ENCODE data around the gene SETD6. TPM values are rescaled to one million over a fixed set of nuclear protein-coding genes. Genes with fewer than 3 reads are reported as not detected.

SETD6 gene
- polyA plus RNA-seq, 1 of the 3 experiments (the other 2 are of a cell fraction) = 17.2 TPM

DNA sequence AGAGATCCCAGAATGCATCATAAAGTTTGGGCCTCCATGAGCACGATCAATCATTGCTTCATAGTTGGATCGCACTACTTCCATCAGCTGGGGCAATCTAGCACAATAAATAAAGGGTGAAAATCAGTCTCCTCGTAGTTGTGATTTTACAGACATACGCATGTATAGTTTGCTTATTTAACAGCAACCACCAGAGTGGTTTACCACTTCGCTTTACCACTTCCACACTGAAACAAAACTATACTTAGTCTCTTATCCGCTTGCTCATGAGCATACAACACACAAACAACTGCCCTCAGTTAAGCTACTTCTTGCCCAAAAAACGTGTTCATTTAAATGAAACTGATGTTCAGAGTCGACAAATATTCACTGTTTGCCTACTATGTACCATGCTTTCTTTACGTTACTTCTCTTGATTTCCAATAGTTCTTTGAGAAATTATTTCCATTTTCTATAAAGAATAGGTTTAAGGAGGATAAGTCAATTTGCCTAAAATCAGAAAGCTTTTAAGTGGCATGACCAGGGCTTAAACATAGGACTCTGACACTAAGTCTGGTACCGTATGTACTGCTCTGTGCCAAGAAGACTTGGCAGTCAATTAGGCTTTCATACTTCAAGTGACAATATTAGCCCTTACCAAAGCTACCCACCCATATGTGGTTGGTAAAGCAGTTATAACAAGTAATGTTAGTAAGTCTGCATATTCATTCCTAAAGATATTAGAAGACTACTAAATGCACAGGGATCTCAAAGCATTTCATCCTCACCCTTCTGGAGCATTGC, 22.0 kb downstream of the SETD6 start:
- no peaks in the 10 kb centered on the region for H3K27me3 ChIP-seq (ENCODE audit: insufficient read depth)
- H3K36me3 ChIP-seq (replicated peaks in 1 of 2; ENCODE audit: control insufficient read depth in 1 of 2, insufficient read depth in 2 of 2, low read length in 1 of 2) = peaks cover 90 to 91% of the 10 kb centered on the region in 2 experiments
- H3K4me2 ChIP-seq = no peak overlapping the region
- H4K20me1 ChIP-seq (ENCODE audit: insufficient read depth) = no peaks in the 10 kb centered on the region
- H3K4me1 ChIP-seq (ENCODE audit: control insufficient read depth in 1 of 2, insufficient read depth in 2 of 2, low read depth in 1 of 2, low read length in 1 of 2) = no peaks in the 10 kb centered on the region
- no peak overlapping the region for H2AFZ ChIP-seq (ENCODE audit: low read depth)
- no peak overlapping the region for H3K4me3 ChIP-seq (ENCODE audit: low read depth in 2 of 2, low read length in 1 of 2)
- no peak overlapping the region for H3K9ac ChIP-seq
- TF ChIP-seq MEF2A (IDR thresholded peaks at IDR 0.05; ENCODE audit: borderline replicate concordance, low read depth) (no peak), IRF3 (IDR thresholded peaks at IDR 0.05; ENCODE audit: low read depth, low read length) (no peak), FOXM1 (IDR thresholded peaks at IDR 0.05; ENCODE audit: low read depth) (no peak), RCOR1 (IDR thresholded peaks at IDR 0.05; ENCODE audit: low read length) (no peak), ELF1 (IDR thresholded peaks at IDR 0.05) (no peak), RAD21 (IDR thresholded peaks at IDR 0.05; ENCODE audit: low read length) (no peak)
- CTCF ChIA-PET = interaction anchor here (1.3 to 1.7 kb wide), 2 partner anchors 25 to 124 kb away, joined by 3 to 5 read pairs; no protein-coding TSS in a partner anchor
- no peak overlapping the region for H3K27ac ChIP-seq (ENCODE audit: low read depth in 2 of 2, low read length in 1 of 2)
- no peaks in the 10 kb centered on the region for H3K9me3 ChIP-seq
- POLR2A ChIA-PET = no interaction called here
- no peak for DNase-seq
- WGBS (ENCODE audit: low lambda C conversion rate) = 89% methylated on average over 10 of the region's 10 CpGs
- no peaks in the 10 kb centered on the region for H3F3A ChIP-seq (replicated peaks; ENCODE audit: insufficient read depth)
- H3K9me2 ChIP-seq = no peaks in the 10 kb centered on the region
- H3K79me2 ChIP-seq (ENCODE audit: insufficient read depth) = peaks cover 6% of the 10 kb centered on the region; the same call in 1 of the 2 replicates

GRCh38 chr16:58541711-58542110, 26.4 kb downstream of the SETD6 start:
- Histone ChIP-seq H3K4me3 (ENCODE audit: low read depth in 2 of 2, low read length in 1 of 2) (no peak overlapping the region), H3K27ac (ENCODE audit: low read depth in 2 of 2, low read length in 1 of 2) (no peak overlapping the region), H3K9me3 (no peaks in the 10 kb centered on the region), H3K36me3 (replicated peaks in 1 of 2; ENCODE audit: control insufficient read depth in 1 of 2, insufficient read depth in 2 of 2, low read length in 1 of 2) (peaks cover 92 to 96% of the 10 kb centered on the region in 2 experiments), H3F3A (replicated peaks; ENCODE audit: insufficient read depth) (peaks cover 4% of the 10 kb centered on the region), H3K27me3 (ENCODE audit: insufficient read depth) (no peaks in the 10 kb centered on the region), H4K20me1 (ENCODE audit: insufficient read depth) (no peaks in the 10 kb centered on the region; the same call in 1 of the 2 replicates), H2AFZ (ENCODE audit: low read depth) (no peak overlapping the region), H3K9ac (no peak overlapping the region), H3K79me2 (ENCODE audit: insufficient read depth) (peaks cover 6% of the 10 kb centered on the region; the same call in 1 of the 2 replicates), H3K4me2 (no peak overlapping the region), H3K4me1 (ENCODE audit: control insufficient read depth in 1 of 2, insufficient read depth in 2 of 2, low read depth in 1 of 2, low read length in 1 of 2) (no peaks in the 10 kb centered on the region), H3K9me2 (no peaks in the 10 kb centered on the region)
- POLR2A ChIA-PET = interaction anchor here (0.8 kb wide), 1 partner anchor 17 kb away, joined by 3 read pairs; no protein-coding TSS in a partner anchor
- WGBS (ENCODE audit: low lambda C conversion rate) = 100% methylated on average over 2 of the region's 2 CpGs
- DNase-seq = no peak
- CTCF ChIA-PET = interaction anchor here (0.6 to 2.8 kb wide), 5 partner anchors 10 to 46 kb away, joined by 3 to 9 read pairs (median 4); no protein-coding TSS in a partner anchor
- no peak for TF ChIP-seq CTCF (IDR thresholded peaks at IDR 0.05)
- TF ChIP-seq RXRA (IDR thresholded peaks at IDR 0.05; ENCODE audit: borderline replicate concordance, low read depth) = no peak
- no peak for TF ChIP-seq SMC3 (IDR thresholded peaks at IDR 0.05; ENCODE audit: low read depth, low read length)
- no peak for TF ChIP-seq TEAD4 (IDR thresholded peaks at IDR 0.05; ENCODE audit: borderline replicate concordance, insufficient read depth)
- TF ChIP-seq POLR2AphosphoS5 (IDR thresholded peaks at IDR 0.05; ENCODE audit: low read depth, low read length) = no peak
- TF ChIP-seq, protein P1, sequence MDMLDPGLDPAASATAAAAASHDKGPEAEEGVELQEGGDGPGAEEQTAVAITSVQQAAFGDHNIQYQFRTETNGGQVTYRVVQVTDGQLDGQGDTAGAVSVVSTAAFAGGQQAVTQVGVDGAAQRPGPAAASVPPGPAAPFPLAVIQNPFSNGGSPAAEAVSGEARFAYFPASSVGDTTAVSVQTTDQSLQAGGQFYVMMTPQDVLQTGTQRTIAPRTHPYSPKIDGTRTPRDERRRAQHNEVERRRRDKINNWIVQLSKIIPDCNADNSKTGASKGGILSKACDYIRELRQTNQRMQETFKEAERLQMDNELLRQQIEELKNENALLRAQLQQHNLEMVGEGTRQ (IDR thresholded peaks at IDR 0.05; ENCODE audit: borderline replicate concordance, low read depth, low read length) = no peak
